ENCODE measurements around the gene C2. TPM values are rescaled to one million over a fixed set of nuclear protein-coding genes. Genes with fewer than 3 reads are reported as not detected.

Gene C2
- total and polyA plus RNA-seq, 2 donors (not counting 1 experiment from before 2014, with no cell fraction given): 0.28 to 3.4 TPM

DNA sequence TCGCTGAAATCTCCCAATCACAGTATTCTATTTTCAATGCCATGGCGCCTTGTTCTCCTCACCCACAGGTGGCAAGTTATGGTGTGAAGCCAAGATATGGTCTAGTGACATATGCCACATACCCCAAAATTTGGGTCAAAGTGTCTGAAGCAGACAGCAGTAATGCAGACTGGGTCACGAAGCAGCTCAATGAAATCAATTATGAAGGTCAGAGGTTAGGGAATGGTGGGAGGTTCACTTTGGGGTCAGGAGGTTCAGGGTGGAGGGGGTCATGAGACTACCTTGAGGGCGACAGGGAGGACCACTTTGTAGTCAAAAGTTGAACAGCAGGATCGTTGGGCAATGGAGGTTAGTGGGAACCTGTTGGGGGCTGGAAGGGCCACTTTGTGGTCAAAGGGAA, 20.8 kb downstream of the C2 start:
- no peaks in the 10 kb centered on the region for H3K9me3 ChIP-seq (ENCODE audit: control extremely low read depth in 1 of 3, control insufficient read depth in 2 of 3, insufficient read depth in 1 of 3, low read length in 2 of 3)

GRCh38 chr6:31948753-31949413, 21.4 kb downstream of the C2 start:
- Histone ChIP-seq H4K20me1 (ENCODE audit: control insufficient read depth, insufficient read depth, low read length, poor library complexity, severe bottlenecking) (no peaks in the 10 kb centered on the region), H3K4me3 (ENCODE audit: control extremely low read depth in 1 of 5, extremely low read depth in 1 of 5, insufficient read depth in 1 of 5, low read depth in 2 of 5, low read length in 4 of 5) (no peak overlapping the region), H3K9me3 (ENCODE audit: control extremely low read depth in 1 of 3, control insufficient read depth in 2 of 3, insufficient read depth in 1 of 3, low read length in 2 of 3) (no peaks in the 10 kb centered on the region), H3K27me3 (replicated peaks in 1 of 4; ENCODE audit: control extremely low read depth in 1 of 4, control insufficient read depth in 3 of 4, insufficient read depth in 4 of 4, low read length in 3 of 4) (peaks cover 0 to 12% (median 2%) of the 10 kb centered on the region in 4 experiments), H3K9ac (ENCODE audit: low read length) (no peak overlapping the region), H3K79me2 (ENCODE audit: control insufficient read depth, insufficient read depth, low read length) (no peaks in the 10 kb centered on the region), H3K27ac (ENCODE audit: low read length in 2 of 2) (no peak overlapping the region), H2AFZ (ENCODE audit: insufficient read depth, low read depth, low read length, poor library complexity, severe bottlenecking) (no peak overlapping the region), H3K4me2 (replicated peaks; ENCODE audit: low read depth, low read length, poor library complexity, severe bottlenecking) (no peak overlapping the region), H3K4me1 (ENCODE audit: control insufficient read depth in 2 of 2, insufficient read depth in 2 of 2, low read length in 2 of 2) (no peaks in the 10 kb centered on the region), H3K36me3 (replicated peaks in 1 of 2; ENCODE audit: control extremely low read depth in 1 of 2, control insufficient read depth in 1 of 2, extremely low read depth in 1 of 2, insufficient read depth in 2 of 2, low read length in 1 of 2) (peaks cover 3 to 29% of the 10 kb centered on the region in 2 experiments)
- Mint-ChIP-seq H3K9me3 (ENCODE audit: insufficient read depth) (no peaks in the 10 kb centered on the region), H3K4me1 (no peaks in the 10 kb centered on the region), H3K4me3 (no peak overlapping the region), H3K27ac (no peak overlapping the region), H3K27me3 (peaks cover 7% of the 10 kb centered on the region)
- ATAC-seq (ENCODE audit: low read depth) (no peak), DNase-seq (no peak)
- POLR2A ChIA-PET: no interaction called here
- TF ChIP-seq, protein P1, sequence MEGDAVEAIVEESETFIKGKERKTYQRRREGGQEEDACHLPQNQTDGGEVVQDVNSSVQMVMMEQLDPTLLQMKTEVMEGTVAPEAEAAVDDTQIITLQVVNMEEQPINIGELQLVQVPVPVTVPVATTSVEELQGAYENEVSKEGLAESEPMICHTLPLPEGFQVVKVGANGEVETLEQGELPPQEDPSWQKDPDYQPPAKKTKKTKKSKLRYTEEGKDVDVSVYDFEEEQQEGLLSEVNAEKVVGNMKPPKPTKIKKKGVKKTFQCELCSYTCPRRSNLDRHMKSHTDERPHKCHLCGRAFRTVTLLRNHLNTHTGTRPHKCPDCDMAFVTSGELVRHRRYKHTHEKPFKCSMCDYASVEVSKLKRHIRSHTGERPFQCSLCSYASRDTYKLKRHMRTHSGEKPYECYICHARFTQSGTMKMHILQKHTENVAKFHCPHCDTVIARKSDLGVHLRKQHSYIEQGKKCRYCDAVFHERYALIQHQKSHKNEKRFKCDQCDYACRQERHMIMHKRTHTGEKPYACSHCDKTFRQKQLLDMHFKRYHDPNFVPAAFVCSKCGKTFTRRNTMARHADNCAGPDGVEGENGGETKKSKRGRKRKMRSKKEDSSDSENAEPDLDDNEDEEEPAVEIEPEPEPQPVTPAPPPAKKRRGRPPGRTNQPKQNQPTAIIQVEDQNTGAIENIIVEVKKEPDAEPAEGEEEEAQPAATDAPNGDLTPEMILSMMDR (IDR thresholded peaks at IDR 0.05): no peak
- TF ChIP-seq EZH2 (IDR thresholded peaks at IDR 0.05; ENCODE audit: borderline replicate concordance, insufficient read depth, low read depth, low read length, poor library complexity, severe bottlenecking): no peak
- WGBS (ENCODE audit: insufficient coverage): 94% methylated on average over 5 of the region's 6 CpGs
- intact Hi-C loops (cut with micrococcal nuclease): no loop called here
- CTCF ChIA-PET: interaction anchor here (1.0 kb wide), 1 partner anchor 10 kb away, joined by 3 read pairs; the partner anchor contains the start of gene SKIC2

More for the DNA sequence above, 20.8 kb downstream of the C2 start:
- Histone ChIP-seq H3K9ac (ENCODE audit: low read length) (no peak overlapping the region), H4K20me1 (ENCODE audit: control insufficient read depth, insufficient read depth, low read length, poor library complexity, severe bottlenecking) (no peaks in the 10 kb centered on the region), H3K27me3 (replicated peaks in 1 of 4; ENCODE audit: control extremely low read depth in 1 of 4, control insufficient read depth in 3 of 4, insufficient read depth in 4 of 4, low read length in 3 of 4) (peaks cover 0 to 18% (median 4%) of the 10 kb centered on the region in 4 experiments), H3K36me3 (replicated peaks in 1 of 2; ENCODE audit: control extremely low read depth in 1 of 2, control insufficient read depth in 1 of 2, extremely low read depth in 1 of 2, insufficient read depth in 2 of 2, low read length in 1 of 2) (peaks cover 0 to 23% of the 10 kb centered on the region in 2 experiments), H3K4me2 (replicated peaks; ENCODE audit: low read depth, low read length, poor library complexity, severe bottlenecking) (no peak overlapping the region), H3K4me3 (ENCODE audit: control extremely low read depth in 1 of 5, extremely low read depth in 1 of 5, insufficient read depth in 1 of 5, low read depth in 2 of 5, low read length in 4 of 5) (no peak overlapping the region), H3K4me1 (ENCODE audit: control insufficient read depth in 2 of 2, insufficient read depth in 2 of 2, low read length in 2 of 2) (no peaks in the 10 kb centered on the region), H3K27ac (ENCODE audit: low read length in 2 of 2) (no peak overlapping the region), H3K79me2 (ENCODE audit: control insufficient read depth, insufficient read depth, low read length) (no peaks in the 10 kb centered on the region), H2AFZ (ENCODE audit: insufficient read depth, low read depth, low read length, poor library complexity, severe bottlenecking) (no peak overlapping the region)
- TF ChIP-seq, protein P1 (IDR thresholded peaks at IDR 0.05): no peak
- no peak for TF ChIP-seq EZH2 (IDR thresholded peaks at IDR 0.05; ENCODE audit: borderline replicate concordance, insufficient read depth, low read depth, low read length, poor library complexity, severe bottlenecking)
- Mint-ChIP-seq H3K4me3 (no peak overlapping the region), H3K4me1 (no peaks in the 10 kb centered on the region), H3K27me3 (peaks cover 10% of the 10 kb centered on the region), H3K9me3 (ENCODE audit: insufficient read depth) (no peaks in the 10 kb centered on the region), H3K27ac (no peak overlapping the region)
- intact Hi-C loops (cut with micrococcal nuclease): no loop called here
- no peak for ATAC-seq (ENCODE audit: low read depth)
- POLR2A ChIA-PET: no interaction called here
- DNase-seq: no peak
- CTCF ChIA-PET: no interaction called here
- WGBS (ENCODE audit: insufficient coverage): 72% methylated on average over 4 of the region's 5 CpGs

All from B cell (primary cell).